ENCODE measurements around the gene SCRT2.
"Not testable (repeated sequence)": the region's sequence is repeated elsewhere in the genome, so short reads cannot be mapped to it uniquely, and the experiment has no call there.

Gene SCRT2

GRCh38 chr20:701401-702129 lies 26.0 kb upstream of the SCRT2 start:
- no peak for DNase-seq (ENCODE audit: low read depth in 1 of 2, low spot score in 1 of 2)

- DNase-seq (ENCODE audit: low read depth in 1 of 2, low spot score in 1 of 2): no peak
Observed at GRCh38 chr20:699811-700338, 24.3 kb upstream of the SCRT2 start.

- no peak for DNase-seq (ENCODE audit: low read depth in 1 of 2, low spot score in 1 of 2)
Observed at GRCh38 chr20:699342-699741, 23.7 kb upstream of the SCRT2 start.

GRCh38 chr20:698276-698675 lies 22.7 kb upstream of the SCRT2 start:
- no peak for DNase-seq (ENCODE audit: low read depth in 1 of 2, low spot score in 1 of 2)

GRCh38 chr20:697826-698225 lies 22.2 kb upstream of the SCRT2 start:
- no peak for DNase-seq (ENCODE audit: low read depth in 1 of 2, low spot score in 1 of 2)

- no peak for DNase-seq (ENCODE audit: low read depth in 1 of 2, low spot score in 1 of 2)
Observed at GRCh38 chr20:695165-695866, 19.7 kb upstream of the SCRT2 start.

GRCh38 chr20:694496-694895 lies 18.9 kb upstream of the SCRT2 start:
- DNase-seq (ENCODE audit: low read depth in 1 of 2, low spot score in 1 of 2): no peak

GRCh38 chr20:693786-694185 lies 18.2 kb upstream of the SCRT2 start:
- DNase-seq (ENCODE audit: low read depth in 1 of 2, low spot score in 1 of 2): not testable (repeated sequence)

- DNase-seq (ENCODE audit: low read depth in 1 of 2, low spot score in 1 of 2): no peak
Observed at GRCh38 chr20:692044-692443, 16.4 kb upstream of the SCRT2 start.

- no peak for DNase-seq (ENCODE audit: low read depth in 1 of 2, low spot score in 1 of 2)
Observed at GRCh38 chr20:689947-690346, 14.3 kb upstream of the SCRT2 start.

- DNase-seq (ENCODE audit: low read depth in 1 of 2, low spot score in 1 of 2): no peak
Observed at GRCh38 chr20:689348-689747, 13.7 kb upstream of the SCRT2 start.

- DNase-seq (ENCODE audit: low read depth in 1 of 2, low spot score in 1 of 2): no peak
Observed at GRCh38 chr20:688809-689212, 13.2 kb upstream of the SCRT2 start.

GRCh38 chr20:687468-688203 lies 12.0 kb upstream of the SCRT2 start:
- no peak for DNase-seq (ENCODE audit: low read depth in 1 of 2, low spot score in 1 of 2)

GRCh38 chr20:684676-685319 lies 9.2 kb upstream of the SCRT2 start:
- DNase-seq (ENCODE audit: low read depth in 1 of 2, low spot score in 1 of 2): no peak

- DNase-seq (ENCODE audit: low read depth in 1 of 2, low spot score in 1 of 2): no peak
Observed at GRCh38 chr20:682123-682522, 6.5 kb upstream of the SCRT2 start.

GRCh38 chr20:680638-681187 lies 5.1 kb upstream of the SCRT2 start:
- DNase-seq (ENCODE audit: low read depth in 1 of 2, low spot score in 1 of 2): no peak

GRCh38 chr20:677957-678356 lies 2.4 kb upstream of the SCRT2 start:
- no peak for DNase-seq (ENCODE audit: low read depth in 1 of 2, low spot score in 1 of 2)

GRCh38 chr20:676967-677366 lies 1.4 kb upstream of the SCRT2 start:
- DNase-seq (ENCODE audit: low read depth in 1 of 2, low spot score in 1 of 2): no peak

- no peak for DNase-seq (ENCODE audit: low read depth in 1 of 2, low spot score in 1 of 2)
Observed at GRCh38 chr20:676315-676937, 824 bp upstream of the SCRT2 start.

- DNase-seq (ENCODE audit: low read depth in 1 of 2, low spot score in 1 of 2): no peak
Observed at GRCh38 chr20:675033-675452, 559 bp downstream of the SCRT2 start.

- DNase-seq (ENCODE audit: low read depth in 1 of 2, low spot score in 1 of 2): no peak
Observed at GRCh38 chr20:673603-674001, 2.0 kb downstream of the SCRT2 start.
